HepG2 (cell line): ENCODE measurements around the gene MXRA7. TPM values are rescaled to one million over a fixed set of nuclear protein-coding genes. Genes with fewer than 3 reads are reported as not detected.

Source experiments
- CBX2 ChIP-seq, 2 experiments: fragments of 200-600 bp in 1 of 2; sonication (generic); formaldehyde crosslinking in 1 of 2; IDR thresholded peaks; 2 replicates each; pipeline versions ENCODE4 v1.7.0 to v1.8.1; 2018 to 2022; ENCODE audit warnings: low read depth in 2 of 2, low read length in 1 of 2, mild to moderate bottlenecking in 1 of 2, missing genetic modification reagents in 1 of 2
- DMAP1 ChIP-seq: IDR thresholded peaks from 2 replicates; pipeline ENCODE4 v1.6.1; 2016
- KLF11 ChIP-seq: IDR thresholded peaks from 2 replicates; pipeline ENCODE4 v1.6.1; 2016; ENCODE audit warnings: missing compliant biosample characterization
- MIER3 ChIP-seq: IDR thresholded peaks from 2 replicates; pipeline ENCODE4 v1.6.1; 2016; ENCODE audit warnings: missing compliant biosample characterization, borderline replicate concordance
- NBN ChIP-seq: fragments of 450-650 bp; conservative IDR thresholded peaks from 2 replicates; pipeline ENCODE4 v1.6.1; 2017
- PHB2 ChIP-seq: fragments of 450-650 bp; IDR thresholded peaks from 2 replicates; pipeline ENCODE4 v1.6.1; 2018; ENCODE audit not compliant: partially characterized antibody
- RXRB ChIP-seq: IDR thresholded peaks from 2 replicates; pipeline ENCODE4 v1.6.1; 2016; ENCODE audit warnings: borderline replicate concordance, missing genetic modification reagents, missing compliant biosample characterization
- SIX1 ChIP-seq: sonication (generic); formaldehyde crosslinking; IDR thresholded peaks from 2 replicates; pipeline ENCODE4 v1.4.0; 2020; ENCODE audit warnings: missing genetic modification reagents, borderline replicate concordance
- SNAI1 ChIP-seq: sonication (generic); formaldehyde crosslinking; IDR thresholded peaks from 2 replicates; pipeline ENCODE4 v1.5.0; 2020; ENCODE audit warnings: mild to moderate bottlenecking, missing genetic modification reagents, borderline replicate concordance
- TEAD3 ChIP-seq: optimal IDR thresholded peaks from 2 replicates; pipeline ENCODE3; 2016; ENCODE audit warnings: borderline replicate concordance
- ZNF136 ChIP-seq: sonication (generic); formaldehyde crosslinking; IDR thresholded peaks from 2 replicates; pipeline ENCODE4 v1.8.1; 2022; ENCODE audit warnings: low read depth, mild to moderate bottlenecking, moderate library complexity, missing genetic modification reagents
- ZNF235 ChIP-seq: sonication (generic); formaldehyde crosslinking; IDR thresholded peaks from 2 replicates; pipeline ENCODE4 v1.8.1; 2023; ENCODE audit warnings: mild to moderate bottlenecking, missing genetic modification reagents, borderline replicate concordance
- ZNF326 ChIP-seq: sonication (generic); formaldehyde crosslinking; IDR thresholded peaks from 2 replicates; pipeline ENCODE4 v1.4.0; 2020; ENCODE audit warnings: missing genetic modification reagents, borderline replicate concordance
- polyA plus RNA-seq, 8 experiments: library from polyadenylated mRNA; depleted of rRNA in 3 of 8; stranded (reverse) in 7 of 8; unstranded in 1 of 8; fragments of >200 nt; fragmentation: Illumina TruSeq in 4 of 8; extraction: Trizol in 4 of 8; gene quantifications; 2 replicates each; pipeline versions ENCODE4 v1.2.1 to v1.2.3, GENCODE V29; 2011 to 2016; ENCODE audit warnings: low read depth in 4 of 8, missing spikeins in 1 of 8, mixed read lengths in 1 of 8; ENCODE audit not compliant: insufficient read depth in 1 of 8
- total RNA-seq, 5 experiments: library from RNA; depleted of rRNA; stranded (reverse); fragments of >200 nt; fragmentation: Illumina TruSeq; extraction: Trizol; gene quantifications; 2 replicates each; pipeline ENCODE4 v1.2.3, GENCODE V29; 2016; ENCODE audit warnings: low read depth in 1 of 5
- TF ChIP-seq, protein P1 (sequence below): sonication (generic); formaldehyde crosslinking; IDR thresholded peaks from 2 replicates; pipeline ENCODE4 v1.4.0; 2020; ENCODE audit warnings: missing genetic modification reagents, borderline replicate concordance
- TF ChIP-seq, protein P2 (sequence below): sonication (generic); formaldehyde crosslinking; IDR thresholded peaks from 2 replicates; pipeline ENCODE4 v1.8.0; 2022; ENCODE audit warnings: mild to moderate bottlenecking, missing genetic modification reagents; ENCODE audit not compliant: insufficient replicate concordance
- TF ChIP-seq, protein P3 (sequence below): sonication (generic); formaldehyde crosslinking; IDR thresholded peaks from 2 replicates; pipeline ENCODE4 v1.5.1; 2020; ENCODE audit warnings: mild to moderate bottlenecking, missing genetic modification reagents, borderline replicate concordance
- TF ChIP-seq, protein P4 (sequence below): sonication (generic); formaldehyde crosslinking; IDR thresholded peaks from 2 replicates; pipeline ENCODE4 v1.4.0; 2020; ENCODE audit warnings: missing genetic modification reagents

MXRA7 gene
- total and polyA plus RNA-seq, 2 of the 13 experiments (the other 11 are each of a cell fraction or from before 2014, with no cell fraction given), result 44.8 to 112 TPM

DNA sequence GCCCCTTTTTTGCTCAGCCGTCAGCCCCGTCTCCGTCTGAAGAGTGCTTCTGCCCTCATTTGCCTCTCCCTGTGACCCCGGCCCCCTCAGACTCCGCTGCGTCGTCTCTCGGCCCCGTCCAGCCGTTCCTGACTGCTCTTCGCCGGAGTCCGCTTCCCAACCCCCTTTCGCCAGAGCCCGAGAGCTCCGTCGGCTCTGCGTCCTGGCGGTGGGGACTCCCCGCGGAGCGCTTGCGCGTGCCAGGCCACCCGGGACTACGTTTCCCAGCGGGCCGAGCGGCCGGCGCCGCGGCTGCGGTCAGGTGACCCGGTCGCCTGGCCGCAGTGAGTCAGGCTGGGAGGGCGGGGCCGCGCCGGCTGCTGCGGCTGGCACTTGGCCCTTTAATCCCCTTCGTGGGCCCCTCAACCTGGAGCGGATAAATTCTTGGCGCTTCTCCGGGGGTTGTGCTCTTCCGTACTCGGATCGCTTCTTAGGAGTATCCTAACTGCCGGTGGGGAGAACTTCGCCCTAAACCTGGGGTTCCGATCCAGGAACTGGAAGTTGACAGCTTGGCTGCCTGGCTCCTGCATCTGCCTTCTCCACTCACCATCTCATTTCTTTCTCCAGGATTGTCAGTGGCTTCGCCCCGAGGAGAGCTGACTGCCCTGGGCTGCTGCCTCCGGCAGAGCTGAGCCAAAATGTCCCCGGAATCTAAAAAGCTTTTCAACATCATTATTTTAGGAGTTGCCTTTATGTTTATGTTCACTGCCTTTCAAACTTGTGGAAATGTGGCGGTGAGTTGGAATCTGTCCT lies 27.1 kb upstream of the MXRA7 start, which contains the start of gene MFSD11 (continued):
- TF ChIP-seq CBX2 (IDR thresholded peaks at IDR 0.05; ENCODE audit: low read depth, low read length) (no peak), CBX2 (CRISPR knock-in tag; IDR thresholded peaks at IDR 0.05; ENCODE audit: low read depth) (no peak), MIER3 (peak; percentile 56; the same call in 1 of the 2 replicates), SNAI1 (no peak), ZNF235 (no peak), TEAD3 (CRISPR knock-in tag) (peak; percentile 8), PHB2 (no peak), KLF11 (CRISPR knock-in tag) (no peak), DMAP1 (peak; percentile 90), NBN (no peak), ZNF136 (no peak), SIX1 (CRISPR knock-in tag) (no peak), ZNF326 (CRISPR knock-in tag) (no peak), RXRB (0 out of 2 replicates have a peak, but pooled peaks have one; percentile 13)
- TF ChIP-seq, protein P1, sequence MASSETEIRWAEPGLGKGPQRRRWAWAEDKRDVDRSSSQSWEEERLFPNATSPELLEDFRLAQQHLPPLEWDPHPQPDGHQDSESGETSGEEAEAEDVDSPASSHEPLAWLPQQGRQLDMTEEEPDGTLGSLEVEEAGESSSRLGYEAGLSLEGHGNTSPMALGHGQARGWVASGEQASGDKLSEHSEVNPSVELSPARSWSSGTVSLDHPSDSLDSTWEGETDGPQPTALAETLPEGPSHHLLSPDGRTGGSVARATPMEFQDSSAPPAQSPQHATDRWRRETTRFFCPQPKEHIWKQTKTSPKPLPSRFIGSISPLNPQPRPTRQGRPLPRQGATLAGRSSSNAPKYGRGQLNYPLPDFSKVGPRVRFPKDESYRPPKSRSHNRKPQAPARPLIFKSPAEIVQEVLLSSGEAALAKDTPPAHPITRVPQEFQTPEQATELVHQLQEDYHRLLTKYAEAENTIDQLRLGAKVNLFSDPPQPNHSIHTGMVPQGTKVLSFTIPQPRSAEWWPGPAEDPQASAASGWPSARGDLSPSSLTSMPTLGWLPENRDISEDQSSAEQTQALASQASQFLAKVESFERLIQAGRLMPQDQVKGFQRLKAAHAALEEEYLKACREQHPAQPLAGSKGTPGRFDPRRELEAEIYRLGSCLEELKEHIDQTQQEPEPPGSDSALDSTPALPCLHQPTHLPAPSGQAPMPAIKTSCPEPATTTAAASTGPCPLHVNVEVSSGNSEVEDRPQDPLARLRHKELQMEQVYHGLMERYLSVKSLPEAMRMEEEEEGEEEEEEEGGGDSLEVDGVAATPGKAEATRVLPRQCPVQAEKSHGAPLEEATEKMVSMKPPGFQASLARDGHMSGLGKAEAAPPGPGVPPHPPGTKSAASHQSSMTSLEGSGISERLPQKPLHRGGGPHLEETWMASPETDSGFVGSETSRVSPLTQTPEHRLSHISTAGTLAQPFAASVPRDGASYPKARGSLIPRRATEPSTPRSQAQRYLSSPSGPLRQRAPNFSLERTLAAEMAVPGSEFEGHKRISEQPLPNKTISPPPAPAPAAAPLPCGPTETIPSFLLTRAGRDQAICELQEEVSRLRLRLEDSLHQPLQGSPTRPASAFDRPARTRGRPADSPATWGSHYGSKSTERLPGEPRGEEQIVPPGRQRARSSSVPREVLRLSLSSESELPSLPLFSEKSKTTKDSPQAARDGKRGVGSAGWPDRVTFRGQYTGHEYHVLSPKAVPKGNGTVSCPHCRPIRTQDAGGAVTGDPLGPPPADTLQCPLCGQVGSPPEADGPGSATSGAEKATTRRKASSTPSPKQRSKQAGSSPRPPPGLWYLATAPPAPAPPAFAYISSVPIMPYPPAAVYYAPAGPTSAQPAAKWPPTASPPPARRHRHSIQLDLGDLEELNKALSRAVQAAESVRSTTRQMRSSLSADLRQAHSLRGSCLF (CRISPR knock-in tag), result no peak
- TF ChIP-seq, protein P2, sequence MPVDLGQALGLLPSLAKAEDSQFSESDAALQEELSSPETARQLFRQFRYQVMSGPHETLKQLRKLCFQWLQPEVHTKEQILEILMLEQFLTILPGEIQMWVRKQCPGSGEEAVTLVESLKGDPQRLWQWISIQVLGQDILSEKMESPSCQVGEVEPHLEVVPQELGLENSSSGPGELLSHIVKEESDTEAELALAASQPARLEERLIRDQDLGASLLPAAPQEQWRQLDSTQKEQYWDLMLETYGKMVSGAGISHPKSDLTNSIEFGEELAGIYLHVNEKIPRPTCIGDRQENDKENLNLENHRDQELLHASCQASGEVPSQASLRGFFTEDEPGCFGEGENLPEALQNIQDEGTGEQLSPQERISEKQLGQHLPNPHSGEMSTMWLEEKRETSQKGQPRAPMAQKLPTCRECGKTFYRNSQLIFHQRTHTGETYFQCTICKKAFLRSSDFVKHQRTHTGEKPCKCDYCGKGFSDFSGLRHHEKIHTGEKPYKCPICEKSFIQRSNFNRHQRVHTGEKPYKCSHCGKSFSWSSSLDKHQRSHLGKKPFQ (CRISPR knock-in tag), result no peak
- TF ChIP-seq, protein P3, sequence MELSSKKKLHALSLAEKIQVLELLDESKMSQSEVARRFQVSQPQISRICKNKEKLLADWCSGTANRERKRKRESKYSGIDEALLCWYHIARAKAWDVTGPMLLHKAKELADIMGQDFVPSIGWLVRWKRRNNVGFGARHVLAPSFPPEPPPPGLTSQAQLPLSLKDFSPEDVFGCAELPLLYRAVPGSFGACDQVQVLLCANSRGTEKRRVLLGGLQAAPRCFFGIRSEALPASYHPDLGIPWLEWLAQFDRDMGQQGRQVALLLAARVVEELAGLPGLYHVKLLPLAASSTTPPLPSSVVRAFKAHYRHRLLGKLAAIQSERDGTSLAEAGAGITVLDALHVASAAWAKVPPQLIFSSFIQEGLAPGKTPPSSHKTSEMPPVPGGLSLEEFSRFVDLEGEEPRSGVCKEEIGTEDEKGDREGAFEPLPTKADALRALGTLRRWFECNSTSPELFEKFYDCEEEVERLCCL, result peak; percentile 20; the same call in 1 of the 2 replicates
- TF ChIP-seq, protein P4, sequence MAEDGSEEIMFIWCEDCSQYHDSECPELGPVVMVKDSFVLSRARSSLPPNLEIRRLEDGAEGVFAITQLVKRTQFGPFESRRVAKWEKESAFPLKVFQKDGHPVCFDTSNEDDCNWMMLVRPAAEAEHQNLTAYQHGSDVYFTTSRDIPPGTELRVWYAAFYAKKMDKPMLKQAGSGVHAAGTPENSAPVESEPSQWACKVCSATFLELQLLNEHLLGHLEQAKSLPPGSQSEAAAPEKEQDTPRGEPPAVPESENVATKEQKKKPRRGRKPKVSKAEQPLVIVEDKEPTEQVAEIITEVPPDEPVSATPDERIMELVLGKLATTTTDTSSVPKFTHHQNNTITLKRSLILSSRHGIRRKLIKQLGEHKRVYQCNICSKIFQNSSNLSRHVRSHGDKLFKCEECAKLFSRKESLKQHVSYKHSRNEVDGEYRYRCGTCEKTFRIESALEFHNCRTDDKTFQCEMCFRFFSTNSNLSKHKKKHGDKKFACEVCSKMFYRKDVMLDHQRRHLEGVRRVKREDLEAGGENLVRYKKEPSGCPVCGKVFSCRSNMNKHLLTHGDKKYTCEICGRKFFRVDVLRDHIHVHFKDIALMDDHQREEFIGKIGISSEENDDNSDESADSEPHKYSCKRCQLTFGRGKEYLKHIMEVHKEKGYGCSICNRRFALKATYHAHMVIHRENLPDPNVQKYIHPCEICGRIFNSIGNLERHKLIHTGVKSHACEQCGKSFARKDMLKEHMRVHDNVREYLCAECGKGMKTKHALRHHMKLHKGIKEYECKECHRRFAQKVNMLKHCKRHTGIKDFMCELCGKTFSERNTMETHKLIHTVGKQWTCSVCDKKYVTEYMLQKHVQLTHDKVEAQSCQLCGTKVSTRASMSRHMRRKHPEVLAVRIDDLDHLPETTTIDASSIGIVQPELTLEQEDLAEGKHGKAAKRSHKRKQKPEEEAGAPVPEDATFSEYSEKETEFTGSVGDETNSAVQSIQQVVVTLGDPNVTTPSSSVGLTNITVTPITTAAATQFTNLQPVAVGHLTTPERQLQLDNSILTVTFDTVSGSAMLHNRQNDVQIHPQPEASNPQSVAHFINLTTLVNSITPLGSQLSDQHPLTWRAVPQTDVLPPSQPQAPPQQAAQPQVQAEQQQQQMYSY (CRISPR knock-in tag), result no peak; the same call in 1 of the 2 replicates
